OCI-LY7 (cell line): Measurements from ENCODE around the gene NAV3.

ENCODE experiments used
- CTCF ChIP-seq: fragments of 200-600 bp; sonication (generic); conservative IDR thresholded peaks from 2 replicates; pipeline ENCODE4 v1.5.1; 2014; ENCODE audit warnings: mild to moderate bottlenecking, antibody characterized with exemption, low read length, moderate library complexity, mixed read lengths
- EZH2phosphoT487 ChIP-seq: fragments of 200-600 bp; sonication (generic); IDR thresholded peaks from 2 replicates; pipeline ENCODE4 v1.6.1; 2018; ENCODE audit warnings: low read depth, borderline replicate concordance, mild to moderate bottlenecking, mixed run types, antibody characterized with exemption, low read length, moderate library complexity, mixed read lengths

- no peak for TF ChIP-seq CTCF
- no peak for TF ChIP-seq EZH2phosphoT487
These were observed 362.3 kb downstream of the NAV3 start for GRCh38 chr12:78192979-78193378.
